Measurements from ENCODE around the gene KCTD14. TPM values are rescaled to one million over a fixed set of nuclear protein-coding genes. Genes with fewer than 3 reads are reported as not detected.

KCTD14 gene
- total RNA-seq, 3 donors from 2014 or later (not counting 1 experiment from before 2014, with no cell fraction given): 0.28 to 0.32 TPM; not detected in 1

- peaks cover 0 to 5% of the 10 kb centered on the region in 2 donors for H3K4me1 Mint-ChIP-seq
- 60% methylated on average over 2 of the region's 2 CpGs for WGBS (ENCODE audit: insufficient coverage)
- Histone ChIP-seq H3K9me3 (ENCODE audit: control insufficient read depth, insufficient read depth, low read length) (no peaks in the 10 kb centered on the region), H3K27me3 (ENCODE audit: control insufficient read depth, insufficient read depth, low read length) (no peaks in the 10 kb centered on the region), H3K36me3 (ENCODE audit: control insufficient read depth, insufficient read depth, low read length) (peaks cover 14% of the 10 kb centered on the region), H3K4me1 (ENCODE audit: control insufficient read depth, insufficient read depth, low read length) (no peaks in the 10 kb centered on the region), H3K4me3 (ENCODE audit: low read length) (no peak overlapping the region), H3K27ac (ENCODE audit: low read length) (no peak overlapping the region)
- ATAC-seq: no peak
- no peak overlapping the region for H3K27ac Mint-ChIP-seq
- H3K27me3 Mint-ChIP-seq (ENCODE audit: low read depth in 2 of 2): no peaks in the 10 kb centered on the region
- DNase-seq: no peak
- intact Hi-C loops (cut with micrococcal nuclease): no loop called here
- H3K9me3 Mint-ChIP-seq: no peaks in the 10 kb centered on the region
- TF ChIP-seq, protein P1, sequence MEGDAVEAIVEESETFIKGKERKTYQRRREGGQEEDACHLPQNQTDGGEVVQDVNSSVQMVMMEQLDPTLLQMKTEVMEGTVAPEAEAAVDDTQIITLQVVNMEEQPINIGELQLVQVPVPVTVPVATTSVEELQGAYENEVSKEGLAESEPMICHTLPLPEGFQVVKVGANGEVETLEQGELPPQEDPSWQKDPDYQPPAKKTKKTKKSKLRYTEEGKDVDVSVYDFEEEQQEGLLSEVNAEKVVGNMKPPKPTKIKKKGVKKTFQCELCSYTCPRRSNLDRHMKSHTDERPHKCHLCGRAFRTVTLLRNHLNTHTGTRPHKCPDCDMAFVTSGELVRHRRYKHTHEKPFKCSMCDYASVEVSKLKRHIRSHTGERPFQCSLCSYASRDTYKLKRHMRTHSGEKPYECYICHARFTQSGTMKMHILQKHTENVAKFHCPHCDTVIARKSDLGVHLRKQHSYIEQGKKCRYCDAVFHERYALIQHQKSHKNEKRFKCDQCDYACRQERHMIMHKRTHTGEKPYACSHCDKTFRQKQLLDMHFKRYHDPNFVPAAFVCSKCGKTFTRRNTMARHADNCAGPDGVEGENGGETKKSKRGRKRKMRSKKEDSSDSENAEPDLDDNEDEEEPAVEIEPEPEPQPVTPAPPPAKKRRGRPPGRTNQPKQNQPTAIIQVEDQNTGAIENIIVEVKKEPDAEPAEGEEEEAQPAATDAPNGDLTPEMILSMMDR (IDR thresholded peaks at IDR 0.05): no peak
- H3K36me3 Mint-ChIP-seq: peaks cover 8% of the 10 kb centered on the region
- no peak overlapping the region for H3K4me3 Mint-ChIP-seq
Observed at GRCh38 chr11:77968337-77968736, 54.7 kb downstream of the KCTD14 start.

- Histone ChIP-seq H3K9me3 (ENCODE audit: control insufficient read depth, insufficient read depth, low read length) (no peaks in the 10 kb centered on the region), H3K4me3 (ENCODE audit: low read length) (no peak overlapping the region), H3K4me1 (ENCODE audit: control insufficient read depth, insufficient read depth, low read length) (no peaks in the 10 kb centered on the region), H3K27ac (ENCODE audit: low read length) (no peak overlapping the region), H3K27me3 (ENCODE audit: control insufficient read depth, insufficient read depth, low read length) (no peaks in the 10 kb centered on the region), H3K36me3 (ENCODE audit: control insufficient read depth, insufficient read depth, low read length) (peaks cover 14% of the 10 kb centered on the region)
- Mint-ChIP-seq H3K27ac (no peak overlapping the region), H3K36me3 (peaks cover 8% of the 10 kb centered on the region), H3K9me3 (no peaks in the 10 kb centered on the region), H3K27me3 (ENCODE audit: low read depth in 2 of 2) (no peaks in the 10 kb centered on the region), H3K4me1 (peaks cover 0 to 5% of the 10 kb centered on the region in 2 donors), H3K4me3 (no peak overlapping the region)
- ATAC-seq (no peak), DNase-seq (no peak)
- intact Hi-C loops (cut with micrococcal nuclease): no loop called here
- TF ChIP-seq, protein P1 (IDR thresholded peaks at IDR 0.05): no peak
Observed at GRCh38 chr11:77967753-77968152, 55.3 kb downstream of the KCTD14 start.

DNA sequence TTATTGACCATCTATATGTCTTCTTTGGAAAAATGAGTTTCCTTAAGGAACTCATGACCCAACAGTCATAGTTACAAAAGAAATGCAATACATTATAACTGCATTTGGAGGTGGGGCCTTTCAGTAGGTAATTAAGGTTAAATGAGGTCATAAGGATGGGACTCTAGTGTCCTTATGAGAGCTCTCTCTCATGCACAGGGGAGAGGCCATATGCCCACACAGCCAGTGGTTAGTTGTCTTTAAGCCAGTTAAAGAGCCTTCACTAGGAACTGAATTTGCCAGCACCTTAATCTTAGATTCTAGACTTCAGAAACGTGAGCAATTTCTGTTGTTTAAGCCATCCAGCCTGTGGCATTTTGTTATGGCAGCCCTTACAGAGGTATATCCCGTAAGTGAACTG, 56.0 kb downstream of the KCTD14 start:
- intact Hi-C loops (cut with micrococcal nuclease): no loop called here
- TF ChIP-seq, protein P1 (IDR thresholded peaks at IDR 0.05): no peak
- H3K9me3 Mint-ChIP-seq: no peaks in the 10 kb centered on the region
- H3K27me3 Mint-ChIP-seq (ENCODE audit: low read depth in 2 of 2): no peaks in the 10 kb centered on the region
- no peak for DNase-seq
- H3K9me3 ChIP-seq (ENCODE audit: control insufficient read depth, insufficient read depth, low read length): no peaks in the 10 kb centered on the region
- H3K36me3 ChIP-seq (ENCODE audit: control insufficient read depth, insufficient read depth, low read length): peaks cover 14% of the 10 kb centered on the region
- 100% methylated on average over 2 of the region's 2 CpGs for WGBS (ENCODE audit: insufficient coverage)
- H3K4me3 Mint-ChIP-seq: no peak overlapping the region
- no peak overlapping the region for H3K4me3 ChIP-seq (ENCODE audit: low read length)
- peaks cover 0 to 5% of the 10 kb centered on the region in 2 donors for H3K4me1 Mint-ChIP-seq
- H3K36me3 Mint-ChIP-seq: peaks cover 8% of the 10 kb centered on the region
- H3K4me1 ChIP-seq (ENCODE audit: control insufficient read depth, insufficient read depth, low read length): no peaks in the 10 kb centered on the region
- H3K27me3 ChIP-seq (ENCODE audit: control insufficient read depth, insufficient read depth, low read length): no peaks in the 10 kb centered on the region
- no peak for ATAC-seq
- no peak overlapping the region for H3K27ac ChIP-seq (ENCODE audit: low read length)
- no peak overlapping the region for H3K27ac Mint-ChIP-seq

DNA sequence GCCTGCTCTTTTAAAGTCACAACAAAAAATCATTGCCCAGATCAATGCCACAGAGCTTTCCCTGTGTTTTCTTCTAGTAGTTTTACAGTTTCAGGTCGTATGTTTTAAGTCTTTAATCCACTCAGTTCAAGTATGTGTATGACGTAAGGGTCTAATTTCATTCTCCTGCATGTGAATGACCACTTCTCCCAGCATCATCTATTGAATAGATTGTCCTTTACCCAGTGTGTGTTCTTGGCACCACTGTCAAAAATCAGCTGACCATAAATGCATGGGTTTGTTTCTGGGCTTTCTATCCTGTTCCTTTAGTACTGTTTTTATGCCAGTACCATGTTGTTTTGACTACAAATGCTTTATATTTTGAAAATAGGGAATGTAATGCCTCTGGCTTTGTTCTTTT, 56.7 kb downstream of the KCTD14 start:
- no peak for DNase-seq
- H3K9me3 Mint-ChIP-seq: no peaks in the 10 kb centered on the region
- Histone ChIP-seq H3K9me3 (ENCODE audit: control insufficient read depth, insufficient read depth, low read length) (no peaks in the 10 kb centered on the region), H3K27me3 (ENCODE audit: control insufficient read depth, insufficient read depth, low read length) (no peaks in the 10 kb centered on the region), H3K4me1 (ENCODE audit: control insufficient read depth, insufficient read depth, low read length) (no peaks in the 10 kb centered on the region), H3K36me3 (ENCODE audit: control insufficient read depth, insufficient read depth, low read length) (peaks cover 14% of the 10 kb centered on the region), H3K27ac (ENCODE audit: low read length) (no peak overlapping the region), H3K4me3 (ENCODE audit: low read length) (no peak overlapping the region)
- no peaks in the 10 kb centered on the region for H3K27me3 Mint-ChIP-seq (ENCODE audit: low read depth in 2 of 2)
- ATAC-seq: no peak
- intact Hi-C loops (cut with micrococcal nuclease): no loop called here
- H3K27ac Mint-ChIP-seq: no peak overlapping the region
- whole genome bisulfite sequencing (ENCODE audit: insufficient coverage): 88% methylated on average over 2 of the region's 2 CpGs
- peaks cover 8% of the 10 kb centered on the region for H3K36me3 Mint-ChIP-seq
- no peak overlapping the region for H3K4me3 Mint-ChIP-seq
- TF ChIP-seq, protein P1 (IDR thresholded peaks at IDR 0.05): no peak
- peaks cover 0 to 5% of the 10 kb centered on the region in 2 donors for H3K4me1 Mint-ChIP-seq
